H1 (cell line): Measurements from ENCODE around the gene LMBR1. TPM values are rescaled to one million over a fixed set of nuclear protein-coding genes. Genes with fewer than 3 reads are reported as not detected.

Experiments
- CTCF ChIA-PET: fragments of 300-600 bp; sonication (Branson Sonifier 250); formaldehyde crosslinking; loops from one replicate; lab custom pipeline; 2021; ENCODE audit not compliant: partially characterized antibody; lab: Charles Lee
- POLR2A ChIA-PET: fragments of 300-600 bp; sonication (Branson Sonifier 250); formaldehyde crosslinking; loops from one replicate; lab custom pipeline; 2021; ENCODE audit warnings: inconsistent platforms; ENCODE audit not compliant: partially characterized antibody; lab: Charles Lee
- DNase-seq, 2 experiments: peaks; one replicate each; pipeline versions ENCODE4 v3.0.0 to v3.0.0-alpha.2; 2010 to 2022; ENCODE audit warnings: low spot score in 2 of 2, low read depth in 1 of 2, mixed read lengths in 1 of 2
- FAIRE-seq: peaks from 2 replicates; lab custom pipeline; 2011; peaks lifted over from hg19 to GRCh38; lab: Jason Lieb, UNC
- H2AFZ ChIP-seq: 2 replicates; pipeline ENCODE4 v1.8.1; 2012; ENCODE audit warnings: low read length, inconsistent platforms
- H2AK5ac ChIP-seq: 2 replicates; pipeline ENCODE4 v1.6.1; 2013; ENCODE audit warnings: low read depth, low read length
- H2BK120ac ChIP-seq: replicated peaks from 2 replicates; pipeline ENCODE3; 2013; ENCODE audit warnings: low read depth, low read length, inconsistent platforms
- H2BK12ac ChIP-seq: 2 replicates; pipeline ENCODE4 v1.6.1; 2013; ENCODE audit warnings: low read depth, low read length
- H2BK15ac ChIP-seq: 2 replicates; pipeline ENCODE4 v1.6.1; 2013; ENCODE audit warnings: low read length
- H2BK20ac ChIP-seq: 2 replicates; pipeline ENCODE4 v1.6.1; 2013; ENCODE audit warnings: low read length
- H2BK5ac ChIP-seq: 2 replicates; pipeline ENCODE4 v1.6.1; 2013; ENCODE audit warnings: low read depth, low read length
- H3K14ac ChIP-seq: 2 replicates; pipeline ENCODE4 v1.6.1; 2013; ENCODE audit warnings: inconsistent platforms; ENCODE audit not compliant: insufficient read length
- H3K18ac ChIP-seq: 2 replicates; pipeline ENCODE4 v1.6.1; 2013; ENCODE audit warnings: low read length; ENCODE audit errors: extremely low read depth
- H3K23ac ChIP-seq: 2 replicates; pipeline ENCODE4 v1.6.1; 2013; ENCODE audit warnings: inconsistent platforms; ENCODE audit not compliant: insufficient read length
- H3K23me2 ChIP-seq: 2 replicates; pipeline ENCODE4 v1.6.1; 2013; ENCODE audit warnings: low read depth, low read length
- H3K27ac ChIP-seq: 2 replicates; pipeline ENCODE4 v1.6.1; 2011; ENCODE audit warnings: low read depth, low read length, inconsistent platforms
- H3K27me3 ChIP-seq, 4 experiments: replicated peaks in 1 of 4; 1 replicate in 1 of 4; 2 replicates in 3 of 4; pipeline versions ENCODE4 v1.6.1 to v1.8.1; 2011 to 2013; ENCODE audit warnings: low read length in 3 of 4, mild to moderate bottlenecking in 3 of 4, inconsistent platforms in 2 of 4, mixed read lengths in 2 of 4, moderate library complexity in 1 of 4; ENCODE audit not compliant: control insufficient read depth in 3 of 4, insufficient read depth in 3 of 4; ENCODE audit errors: extremely low read depth in 1 of 4
- H3K36me3 ChIP-seq, 4 experiments: 2 replicates each; pipeline versions ENCODE4 v1.6.1 to v1.8.1; 2011 to 2013; ENCODE audit warnings: mild to moderate bottlenecking in 4 of 4, low read length in 3 of 4, moderate library complexity in 2 of 4, control low read depth in 1 of 4, inconsistent platforms in 1 of 4; ENCODE audit not compliant: insufficient read depth in 4 of 4, control insufficient read depth in 2 of 4
- H3K4ac ChIP-seq: replicated peaks from 2 replicates; pipeline ENCODE3; 2013; ENCODE audit warnings: low read length, low read depth, mixed read lengths, inconsistent platforms; ENCODE audit not compliant: insufficient read length
- H3K4me1 ChIP-seq, 4 experiments: replicated peaks in 1 of 4; 1 replicate in 1 of 4; 2 replicates in 3 of 4; pipeline versions ENCODE4 v1.6.1 to v1.8.1; 2011 to 2013; ENCODE audit warnings: low read length in 3 of 4, inconsistent platforms in 2 of 4, mixed read lengths in 1 of 4; ENCODE audit not compliant: insufficient read depth in 4 of 4, control insufficient read depth in 3 of 4
- H3K4me2 ChIP-seq, 2 experiments: 2 replicates each; pipeline versions ENCODE4 v1.6.1 to v1.8.1; 2011 to 2013; ENCODE audit warnings: low read depth in 2 of 2, low read length in 2 of 2, control low read depth in 1 of 2, inconsistent platforms in 1 of 2, mild to moderate bottlenecking in 1 of 2; ENCODE audit not compliant: insufficient read depth in 1 of 2
- H3K4me3 ChIP-seq, 4 experiments: fragments of 200-600, 300-600 bp in 1 of 4; sonication (generic), shearing (Covaris generic), sonication (Bioruptor Twin) in 1 of 4; 2 replicates each; pipeline versions ENCODE4 v1.5.1 to v1.8.1; 2011 to 2016; ENCODE audit warnings: low read length in 4 of 4, low read depth in 3 of 4, control low read depth in 2 of 4, inconsistent platforms in 2 of 4, mild to moderate bottlenecking in 2 of 4, mixed read lengths in 1 of 4, moderate library complexity in 1 of 4; ENCODE audit not compliant: insufficient read depth in 2 of 4; ENCODE audit errors: extremely low read depth in 1 of 4
- H3K56ac ChIP-seq: replicated peaks from 2 replicates; pipeline ENCODE3; 2013; ENCODE audit warnings: low read depth, mild to moderate bottlenecking, mixed read lengths, low read length, inconsistent platforms; ENCODE audit not compliant: insufficient read length
- H3K79me1 ChIP-seq: 2 replicates; pipeline ENCODE4 v1.6.1; 2013; ENCODE audit warnings: low read depth, low read length, control low read depth
- H3K79me2 ChIP-seq, 2 experiments: 2 replicates each; pipeline versions ENCODE4 v1.6.1 to v1.8.1; 2012 to 2013; ENCODE audit warnings: low read length in 2 of 2, mild to moderate bottlenecking in 2 of 2, inconsistent platforms in 1 of 2; ENCODE audit not compliant: insufficient read depth in 2 of 2, control insufficient read depth in 1 of 2
- H3K9ac ChIP-seq, 4 experiments: replicated peaks in 1 of 4; 1 replicate in 1 of 4; 2 replicates in 3 of 4; pipeline versions ENCODE4 v1.6.1 to v1.8.1; 2011 to 2013; ENCODE audit warnings: low read depth in 3 of 4, low read length in 3 of 4, control low read depth in 2 of 4, mild to moderate bottlenecking in 2 of 4, moderate library complexity in 2 of 4, inconsistent platforms in 1 of 4; ENCODE audit errors: extremely low read depth in 1 of 4
- H3K9me3 ChIP-seq, 2 experiments: 2 replicates each; pipeline versions ENCODE4 v1.6.1 to v1.8.1; 2012 to 2013; ENCODE audit warnings: mild to moderate bottlenecking in 2 of 2, moderate library complexity in 2 of 2, control low read depth in 1 of 2, inconsistent platforms in 1 of 2, low read depth in 1 of 2, low read length in 1 of 2, mixed read lengths in 1 of 2; ENCODE audit not compliant: insufficient read depth in 2 of 2
- H4K20me1 ChIP-seq, 2 experiments: replicated peaks in 1 of 2; 2 replicates each; pipeline versions ENCODE3 to v1.8.1; 2011 to 2013; ENCODE audit warnings: inconsistent platforms in 2 of 2, low read length in 2 of 2, mild to moderate bottlenecking in 1 of 2; ENCODE audit not compliant: insufficient read depth in 2 of 2, control insufficient read depth in 1 of 2
- H4K5ac ChIP-seq: 2 replicates; pipeline ENCODE4 v1.6.1; 2013; ENCODE audit warnings: low read length, low read depth, mixed read lengths, inconsistent platforms; ENCODE audit not compliant: insufficient read length
- H4K8ac ChIP-seq: 2 replicates; pipeline ENCODE4 v1.8.0; 2013; ENCODE audit warnings: mild to moderate bottlenecking, moderate library complexity, low read length, inconsistent platforms; ENCODE audit not compliant: insufficient read depth; ENCODE audit errors: extremely low read depth
- H4K91ac ChIP-seq: replicated peaks from 2 replicates; pipeline ENCODE3; 2013; ENCODE audit warnings: low read length, mixed read lengths, inconsistent platforms; ENCODE audit not compliant: insufficient read length
- FOSL1 ChIP-seq: IDR thresholded peaks from 2 replicates; pipeline ENCODE4 v1.6.1; 2011; ENCODE audit warnings: mild to moderate bottlenecking, low read depth, low read length, moderate library complexity; ENCODE audit not compliant: insufficient read depth
- KDM4A ChIP-seq: IDR thresholded peaks from one replicate; pipeline ENCODE4 v1.7.1; 2012; ENCODE audit warnings: low read depth, mild to moderate bottlenecking, moderate library complexity, low read length, inconsistent platforms; ENCODE audit not compliant: severe bottlenecking
- POLR2A ChIP-seq, 2 experiments: IDR thresholded peaks; 1 replicate in 1 of 2; 2 replicates in 1 of 2; pipeline ENCODE4 v1.6.1; 2011; ENCODE audit warnings: low read depth in 2 of 2, low read length in 2 of 2, mild to moderate bottlenecking in 2 of 2; ENCODE audit errors: control extremely low read depth in 1 of 2
- SAP30 ChIP-seq: fragments of 300-600 bp; sonication (generic); IDR thresholded peaks from 2 replicates; pipeline ENCODE4 v1.7.1; 2012; ENCODE audit warnings: low read length, moderate library complexity, mild to moderate bottlenecking, inconsistent platforms; ENCODE audit not compliant: insufficient read depth, insufficient replicate concordance
- TBP ChIP-seq: IDR thresholded peaks from 2 replicates; pipeline ENCODE4 v1.6.1; 2011; ENCODE audit warnings: low read depth, low read length, improper control_type of control experiment
- WGBS, 2 experiments: shearing (Covaris generic) in 1 of 2; methylation state at CpG; one replicate each; pipeline versions ENCODE4 v1.1.6 to v1.1.7; 2013 to 2015; ENCODE audit warnings: low lambda C conversion rate in 2 of 2, mixed read lengths in 2 of 2, inconsistent platforms in 1 of 2, low coverage in 1 of 2, missing lambda C conversion rate in 1 of 2; ENCODE audit not compliant: insufficient replicate concordance in 2 of 2, insufficient coverage in 1 of 2, insufficient read length in 1 of 2; ENCODE audit errors: extremely low coverage in 1 of 2, missing lambda C conversion rate in 1 of 2; 5-methylcytosine and 5-hydroxymethylcytosine counted together
- polyA plus RNA-seq, 7 experiments: library from polyadenylated mRNA; depleted of rRNA in 3 of 7; stranded (reverse) in 5 of 7; unstranded in 2 of 7; fragments of >200 nt in 5 of 7; fragments of 200-250 nt in 2 of 7; gene quantifications; 1 replicate in 5 of 7; 2 replicates in 1 of 7; 4 replicates in 1 of 7; pipeline versions ENCODE4 v1.2.1 to v1.2.3, GENCODE V29; 2011 to 2013; ENCODE audit warnings: missing spikeins in 2 of 7, mixed read lengths in 2 of 7
- total RNA-seq: library from RNA; stranded (reverse); fragmentation: NEBNext Ultra II Directional; extraction: Animal tissue kit (Norgen Biotek cat#: 25700); gene quantifications from 2 replicates; pipeline ENCODE4 v1.2.1, GENCODE V29; 2021

The LMBR1 gene
- total and polyA plus RNA-seq, 2 of the 8 experiments (the other 6 are each of a cell fraction or from before 2014, with no cell fraction given) = 15.1 to 70.4 TPM

- CTCF ChIA-PET = interaction anchor here (0.9 to 1.7 kb wide), 2 partner anchors 69 to 77 kb away, joined by 3 to 8 read pairs; no protein-coding TSS in a partner anchor
- H4K5ac ChIP-seq = no peak overlapping the region
- no peak overlapping the region for H2BK120ac ChIP-seq
- peaks cover 7% of the 10 kb centered on the region for H3K79me1 ChIP-seq
- H4K91ac ChIP-seq = no peak overlapping the region
- H3K36me3 ChIP-seq = peaks cover 0 to 2% (median 0%) of the 10 kb centered on the region in 4 experiments; a peak in 2 of 8 replicates
- H4K8ac ChIP-seq = no peak overlapping the region
- 100% methylated on average over 3 of the region's 3 CpGs; no CpG with 5 or more reads in 1 of the 2 experiments for WGBS, 2 experiments
- H3K9me3 ChIP-seq = no peaks in the 10 kb centered on the region
- peaks cover 0 to 2% of the 10 kb centered on the region in 2 experiments; a peak in 1 of 4 replicates for H3K79me2 ChIP-seq
- peaks cover 2 to 8% (median 3%) of the 10 kb centered on the region in 4 experiments; a peak in 4 of 7 replicates for H3K4me1 ChIP-seq
- H3K23ac ChIP-seq = no peak overlapping the region
- H3K56ac ChIP-seq = no peak overlapping the region
- no peak overlapping the region for H3K4me3 ChIP-seq
- peaks cover 0 to 2% of the 10 kb centered on the region in 2 experiments for H4K20me1 ChIP-seq
- H2BK12ac ChIP-seq = no peak overlapping the region
- H2BK20ac ChIP-seq = no peak overlapping the region
- no peak overlapping the region for H2BK15ac ChIP-seq
- FAIRE-seq (no peak), DNase-seq (no peak)
- H2AK5ac ChIP-seq = no peak overlapping the region
- no peak overlapping the region for H3K27ac ChIP-seq
- no peak overlapping the region for H2AFZ ChIP-seq
- no peak overlapping the region for H2BK5ac ChIP-seq
- no peak overlapping the region for H3K9ac ChIP-seq
- TF ChIP-seq POLR2A (IDR thresholded peaks at IDR 0.05; ENCODE audit: control extremely low read depth in 1 of 2, low read depth in 2 of 2, low read length in 2 of 2) = no peak
- TF ChIP-seq SAP30 = no peak
- TF ChIP-seq TBP = no peak
- no peak for TF ChIP-seq FOSL1
- TF ChIP-seq KDM4A = no peak
- no peak overlapping the region for H3K14ac ChIP-seq
- no peaks in the 10 kb centered on the region for H3K23me2 ChIP-seq
- H3K18ac ChIP-seq = no peak overlapping the region
- H3K27me3 ChIP-seq = no peaks in the 10 kb centered on the region
- H3K4me2 ChIP-seq = no peak overlapping the region
- POLR2A ChIA-PET = no interaction called here
- H3K4ac ChIP-seq = no peak overlapping the region
These were observed 141.7 kb downstream of the LMBR1 start for GRCh38 chr7:156751319-156751718.
